GM18505 (cell line): ENCODE measurements around the gene PKP1.

Experiments used
- ATAC-seq: cut with Tn5 transposase; IDR thresholded peaks from one replicate; pipeline ENCODE4 v1.9.1; 2021; ENCODE audit not compliant: unreplicated experiment
- POLR2A ChIP-seq: IDR thresholded peaks from 4 replicates; pipeline ENCODE4 v1.6.1; 2011; ENCODE audit warnings: borderline replicate concordance; ENCODE audit not compliant: insufficient read depth, insufficient read length; ENCODE audit errors: extremely low read depth

The PKP1 gene

DNA sequence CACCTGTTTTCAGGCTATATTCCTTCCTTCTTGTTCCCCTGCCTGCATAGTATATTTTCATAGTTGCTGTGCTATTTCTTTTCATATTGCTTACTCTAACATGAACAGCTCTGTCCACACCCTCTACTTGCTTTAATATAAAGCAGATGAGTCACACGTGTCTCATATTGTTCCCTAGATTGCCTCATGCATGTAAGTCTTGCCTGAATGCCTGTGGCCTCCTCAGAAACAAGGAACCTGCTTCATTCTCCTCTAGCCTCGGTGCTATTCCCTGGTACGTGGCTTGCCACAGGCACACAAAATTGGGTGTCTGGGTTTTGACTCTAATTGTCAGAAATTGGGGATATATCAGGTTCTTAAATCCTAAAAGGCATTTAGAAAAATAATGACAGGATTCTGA, 16.5 kb upstream of the PKP1 start:
- no peak for TF ChIP-seq POLR2A
- ATAC-seq = no peak

DNA sequence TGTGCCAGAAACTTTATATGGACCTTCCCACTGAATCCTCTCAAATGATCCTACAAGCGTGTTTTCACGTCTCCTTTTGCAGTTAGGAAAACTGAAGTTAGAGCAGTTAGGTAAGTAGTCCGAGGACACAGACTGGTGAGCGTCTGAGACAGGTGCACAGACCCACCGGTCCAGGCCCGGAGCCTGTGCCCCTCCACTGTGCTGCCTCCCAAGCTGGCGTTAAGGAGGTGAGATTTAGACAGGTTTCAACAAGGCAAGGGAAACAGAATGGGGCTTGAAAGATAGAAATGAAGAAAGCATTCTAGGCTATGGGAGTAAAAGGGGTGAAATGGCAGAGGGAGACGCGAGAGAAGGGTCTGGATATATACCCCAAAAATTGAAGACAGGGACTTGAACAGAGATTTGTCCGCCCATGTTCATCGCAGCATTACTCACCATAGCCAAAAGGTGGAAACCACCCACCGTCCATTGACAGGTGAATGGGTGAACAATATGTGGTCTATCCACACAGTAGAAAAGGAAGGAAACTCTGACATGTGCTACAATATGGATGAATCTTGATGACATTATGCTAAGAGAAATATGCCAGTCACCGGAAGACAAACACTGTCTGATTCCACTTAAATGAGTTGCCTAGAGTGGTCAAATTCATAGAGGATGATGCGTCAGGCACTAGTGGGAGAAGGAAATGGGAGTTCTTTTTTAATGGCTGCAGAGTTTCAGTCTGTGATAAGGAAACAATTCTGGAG, 15.7 kb upstream of the PKP1 start:
- TF ChIP-seq POLR2A = no peak
- no peak for ATAC-seq

DNA sequence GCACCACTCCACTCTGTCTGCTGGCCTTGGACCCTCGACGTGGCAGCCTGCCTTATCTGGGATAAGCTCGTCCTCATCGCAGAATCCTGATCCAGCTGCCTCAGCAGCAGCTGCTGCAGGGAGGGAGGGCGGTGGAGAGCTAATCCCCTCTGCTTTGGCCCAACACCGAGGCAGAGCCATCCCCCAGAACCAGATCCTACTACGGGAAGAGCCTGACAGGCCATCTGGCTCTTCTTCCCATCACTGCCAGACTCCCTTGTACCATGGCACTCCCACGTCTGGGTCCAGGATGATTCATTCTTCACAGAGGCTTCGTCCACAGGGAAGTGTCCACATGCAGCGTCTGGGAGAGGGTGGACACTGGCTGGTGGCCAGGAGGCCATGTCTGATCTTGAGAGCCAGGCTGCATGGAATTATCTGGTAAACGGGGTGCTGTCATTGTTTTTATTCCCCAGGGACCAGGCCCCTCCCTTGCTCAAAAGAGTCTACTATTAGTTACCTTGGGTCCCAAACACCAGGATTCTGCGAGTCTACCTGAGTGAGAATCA, 14.6 kb upstream of the PKP1 start:
- no peak for TF ChIP-seq POLR2A
- ATAC-seq = no peak

DNA sequence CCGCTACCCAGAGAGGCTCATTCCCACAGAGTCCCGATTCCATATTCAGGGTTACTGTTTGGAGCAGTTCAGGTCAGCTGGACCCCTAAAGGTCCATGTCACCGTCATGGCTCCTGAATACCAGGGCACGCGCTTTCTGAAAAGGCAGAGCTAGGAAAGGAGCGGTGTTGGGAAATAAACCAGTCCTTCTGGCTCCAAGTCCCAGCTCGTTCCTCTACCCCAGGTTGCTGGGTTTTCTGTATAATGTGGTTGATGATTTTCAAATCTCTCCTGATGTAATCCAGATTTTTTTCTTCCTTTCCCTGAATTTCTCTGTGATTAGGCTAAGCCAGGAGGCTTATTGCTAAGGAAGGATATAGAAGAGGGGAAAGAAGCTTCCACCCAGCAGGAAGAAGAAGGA, 14.0 kb upstream of the PKP1 start:
- ATAC-seq = no peak
- TF ChIP-seq POLR2A = no peak

DNA sequence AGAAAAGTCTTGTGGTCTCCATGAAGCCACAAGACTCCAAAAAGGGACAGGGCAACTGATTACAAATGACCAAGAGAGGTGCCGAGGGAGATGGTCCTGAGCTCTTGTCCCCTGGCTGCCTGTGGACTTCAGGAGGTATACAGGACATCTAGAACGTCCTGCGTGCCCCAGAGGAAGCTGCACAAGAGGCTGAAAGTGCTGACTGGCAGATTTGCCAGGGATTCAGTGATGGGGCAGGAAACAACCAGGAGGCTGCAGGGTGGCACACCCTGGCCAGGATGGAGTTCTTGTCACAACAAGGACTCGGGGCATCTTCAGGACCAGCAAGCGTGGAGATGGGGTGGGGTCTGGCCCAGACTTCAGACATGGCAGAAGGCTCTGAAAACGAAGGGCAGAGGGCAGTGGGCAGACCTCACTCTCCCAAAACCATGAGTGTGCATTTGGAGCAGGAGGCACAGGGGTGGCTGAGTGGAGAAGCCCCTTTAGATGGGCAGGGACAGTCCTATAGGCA, 13.4 kb upstream of the PKP1 start:
- no peak for ATAC-seq

DNA sequence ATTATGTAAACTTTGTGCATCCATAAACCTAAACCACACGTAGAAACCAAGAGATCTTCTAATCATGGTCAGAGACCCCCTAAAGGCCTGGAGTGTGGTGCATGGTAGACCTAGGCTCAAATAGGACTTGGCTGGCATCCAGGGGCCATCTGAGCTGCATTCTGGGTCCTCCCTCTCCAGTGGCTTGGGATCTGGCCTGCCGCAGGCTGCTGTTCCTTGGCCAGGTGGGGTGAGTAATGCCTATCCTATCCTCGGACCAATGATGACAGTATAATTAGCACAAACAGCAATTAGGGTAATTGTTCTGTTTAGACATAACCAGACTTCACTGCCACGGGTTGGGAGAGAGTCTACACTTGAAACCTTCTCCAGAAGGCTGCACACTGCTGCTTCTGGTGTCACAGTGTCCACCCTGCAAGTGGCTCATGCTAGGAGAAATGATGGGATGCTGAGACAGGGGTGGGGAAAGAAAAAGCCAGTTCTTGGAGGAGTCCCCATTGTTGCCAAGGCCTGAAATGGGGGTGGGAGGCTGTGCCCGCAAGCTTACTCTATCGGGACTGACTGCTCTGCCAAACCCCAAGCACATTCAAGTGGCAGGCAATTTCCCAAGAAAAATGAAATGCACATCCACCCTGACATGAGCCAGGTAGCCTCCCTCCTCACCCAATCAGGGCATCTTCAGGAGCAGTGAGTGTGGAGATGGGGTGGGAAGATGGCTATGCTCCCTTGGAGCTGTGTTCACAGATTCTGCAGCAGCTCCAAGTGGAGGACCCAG, 12.5 kb upstream of the PKP1 start:
- TF ChIP-seq POLR2A = no peak
- ATAC-seq = no peak

More for the DNA sequence above, 13.4 kb upstream of the PKP1 start:
- TF ChIP-seq POLR2A = no peak

DNA sequence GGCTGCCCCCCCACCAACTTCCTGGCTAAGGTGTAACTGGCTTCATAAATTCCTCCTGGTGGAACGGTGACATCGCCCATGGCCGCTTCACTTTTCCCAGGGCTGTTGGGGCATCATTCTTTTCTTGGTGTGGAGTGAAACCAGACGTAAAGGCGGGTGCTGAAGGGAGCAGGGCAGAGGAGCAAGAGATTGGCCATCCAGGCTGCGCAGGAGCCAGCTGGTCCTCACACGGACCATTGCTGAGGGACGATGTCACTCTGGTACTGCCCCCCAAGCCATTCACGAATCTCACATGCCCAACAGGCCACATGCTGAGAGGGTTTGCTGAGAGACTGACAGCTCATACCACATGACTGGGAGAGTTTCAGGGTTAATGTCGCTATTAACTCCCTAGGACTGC, 10.5 kb upstream of the PKP1 start:
- ATAC-seq = no peak
- no peak for TF ChIP-seq POLR2A

DNA sequence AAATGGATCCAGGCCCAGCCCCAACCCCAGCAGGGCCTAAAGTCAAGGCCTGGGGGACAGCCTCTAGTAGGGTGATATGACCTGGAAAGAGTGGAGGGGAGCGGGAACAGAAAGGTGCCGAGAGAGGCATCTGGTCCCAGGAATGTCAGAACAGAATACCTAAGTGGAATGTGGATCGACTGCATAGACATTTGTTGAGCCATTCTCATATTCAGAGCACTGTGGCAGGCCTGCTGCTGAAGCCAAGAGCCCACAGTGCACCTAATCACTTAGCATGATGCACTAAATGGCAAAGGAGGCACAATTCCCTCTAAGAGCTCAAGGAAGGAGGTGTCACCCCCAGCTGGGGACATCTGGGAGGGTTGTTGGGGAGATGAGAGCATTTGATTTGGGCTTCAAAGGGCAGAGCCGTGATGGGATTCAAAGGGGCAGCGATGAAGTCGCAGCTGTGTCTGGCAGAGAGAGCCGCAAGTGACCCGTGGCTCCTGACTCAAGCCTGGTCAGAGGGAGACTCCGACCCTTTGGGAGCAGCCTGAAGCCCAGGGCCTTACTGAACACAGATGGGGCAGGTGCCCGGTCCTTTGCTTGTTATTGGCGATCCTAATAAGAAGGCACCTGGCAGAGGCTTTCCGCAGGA, 8.6 kb upstream of the PKP1 start:
- no peak for ATAC-seq
- no peak for TF ChIP-seq POLR2A

DNA sequence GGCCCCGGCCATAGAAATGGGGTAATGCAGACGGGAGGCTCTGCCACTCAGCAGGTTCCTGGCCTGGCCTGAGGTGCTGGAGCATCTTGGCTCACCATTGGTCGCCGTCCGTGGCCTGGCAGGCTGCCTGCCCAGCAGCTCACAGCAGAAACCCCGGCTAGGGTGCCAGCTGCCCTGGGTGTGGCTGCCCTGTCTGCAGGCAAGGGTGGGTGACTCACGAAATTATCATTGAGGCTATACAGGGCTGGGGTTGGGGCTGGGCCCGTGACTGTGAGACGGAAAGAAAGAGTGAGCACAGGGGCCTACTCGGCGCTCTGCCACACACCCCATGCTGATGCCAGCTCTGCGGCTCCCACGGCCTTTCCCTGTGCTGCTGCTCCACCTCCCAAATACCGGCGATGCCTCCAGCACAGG, 8.0 kb upstream of the PKP1 start:
- TF ChIP-seq POLR2A = no peak
- no peak for ATAC-seq

DNA sequence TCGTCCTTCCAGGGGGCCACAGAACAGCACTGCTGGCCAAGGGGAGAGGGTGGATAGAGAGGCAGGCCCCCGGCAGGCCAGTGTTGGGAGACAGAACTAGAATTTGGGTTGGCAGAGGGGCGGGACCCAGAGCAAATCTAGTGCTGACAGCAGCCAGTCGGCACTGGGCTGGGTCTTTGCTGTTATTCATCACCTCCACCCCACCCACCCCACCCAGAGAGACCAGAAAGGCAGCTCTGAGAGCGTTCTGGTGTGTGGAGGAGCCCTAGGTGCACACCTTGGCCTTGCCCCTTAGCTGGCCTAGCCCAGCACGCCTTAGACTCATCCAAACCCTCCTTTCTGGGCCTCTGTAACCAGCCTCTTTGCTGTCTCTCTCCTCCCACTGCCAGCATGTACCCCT, 6.4 kb upstream of the PKP1 start:
- TF ChIP-seq POLR2A = no peak
- no peak for ATAC-seq

DNA sequence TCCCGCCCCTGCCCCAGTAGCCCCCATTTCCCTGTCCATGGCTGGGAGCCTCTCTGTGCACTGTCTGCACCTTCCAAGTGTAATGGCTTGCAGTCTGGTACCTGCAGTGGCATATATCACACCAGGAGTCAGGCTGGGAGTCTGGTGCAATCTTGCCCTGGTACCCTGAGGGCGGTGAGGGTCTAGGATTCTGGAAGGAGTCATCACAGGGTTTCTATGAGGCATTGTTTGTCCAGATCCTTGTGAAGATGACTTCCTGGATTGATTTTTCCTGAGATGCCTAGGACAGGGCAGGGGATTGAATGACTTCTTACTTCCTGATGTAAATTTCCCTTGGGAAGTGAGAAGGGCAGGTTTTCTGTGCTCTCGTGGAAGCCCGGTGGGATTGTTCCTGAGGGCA, 5.9 kb upstream of the PKP1 start:
- TF ChIP-seq POLR2A = no peak
- no peak for ATAC-seq

DNA sequence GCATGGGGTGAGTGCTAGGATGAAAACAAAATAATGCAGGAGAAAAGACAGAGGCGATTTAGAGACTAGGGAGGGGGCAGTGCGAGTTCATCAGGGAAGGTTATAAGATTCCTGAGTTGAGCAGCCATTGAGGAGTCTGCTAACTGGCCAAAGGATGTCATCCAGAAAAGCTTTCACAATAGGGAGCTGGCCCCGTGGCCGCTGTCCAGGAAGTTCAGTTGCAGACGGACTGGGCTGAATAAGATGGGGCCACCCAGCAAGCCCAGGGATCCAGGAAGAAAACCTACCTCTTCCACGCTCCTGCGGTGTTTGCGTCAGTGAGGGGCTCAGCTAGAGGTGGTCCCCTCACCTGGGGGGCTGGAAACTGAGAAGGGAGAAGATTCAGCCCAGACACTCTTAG, 4.0 kb upstream of the PKP1 start:
- ATAC-seq = no peak
- no peak for TF ChIP-seq POLR2A

DNA sequence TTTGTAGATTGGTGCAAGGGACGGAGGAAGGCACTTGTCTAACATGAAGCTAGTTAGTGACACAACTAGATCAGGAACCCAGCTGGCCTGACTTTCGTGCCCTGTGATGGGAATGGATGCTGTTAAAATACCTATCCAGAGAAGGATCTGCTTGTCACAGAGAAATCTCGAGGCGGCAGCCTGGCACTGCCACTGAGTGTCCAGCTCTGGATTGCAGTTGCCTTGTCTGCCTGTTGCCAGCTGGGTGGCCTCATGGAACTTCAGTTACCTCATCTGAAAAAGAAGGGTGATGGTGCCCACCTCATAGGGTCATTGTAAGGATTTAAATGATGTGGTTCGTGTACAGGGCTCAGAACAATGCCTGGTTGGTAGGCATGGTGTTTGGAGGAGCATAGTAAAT, 2.4 kb upstream of the PKP1 start:
- TF ChIP-seq POLR2A = no peak
- ATAC-seq = no peak
